NCI-H2227 treated with DMSO at 0.1 percent for 48 hours (cell line): ENCODE data around the gene MXRA7.
"Not testable (repeated sequence)": the region's sequence is repeated elsewhere in the genome, so short reads cannot be mapped to it uniquely, and the experiment has no call there.

ENCODE experiments used
- DNase-seq: peaks from one replicate; lab custom pipeline; 2025; lab: John Stamatoyannopoulos, UW

Gene MXRA7

GRCh38 chr17:76710863-76711611 is at the start of gene MXRA7:
TSS of gene MXRA7 (minus strand) at chr17:76710965. CDS start at chr17:76710946, 19 bp downstream.
- DNase-seq: peak; percentile 61

- DNase-seq: no peak
These were observed 47.8 kb upstream of the MXRA7 start for GRCh38 chr17:76758570-76758969.

GRCh38 chr17:76757256-76757655 is 46.5 kb upstream of the MXRA7 start:
- no peak for DNase-seq

GRCh38 chr17:76755285-76755684 is 44.5 kb upstream of the MXRA7 start:
- DNase-seq: no peak

GRCh38 chr17:76753061-76753961 is 42.5 kb upstream of the MXRA7 start:
- no peak for DNase-seq

- no peak for DNase-seq
These were observed 41.2 kb upstream of the MXRA7 start for GRCh38 chr17:76752006-76752405.

- DNase-seq: no peak
These were observed 40.7 kb upstream of the MXRA7 start for GRCh38 chr17:76751416-76751993.

GRCh38 chr17:76748657-76749056 is 37.9 kb upstream of the MXRA7 start:
- DNase-seq: no peak

- no peak for DNase-seq
These were observed 37.1 kb upstream of the MXRA7 start for GRCh38 chr17:76747716-76748363.

- not testable (repeated sequence) for DNase-seq
These were observed 35.0 kb upstream of the MXRA7 start for GRCh38 chr17:76745785-76746184.

GRCh38 chr17:76744747-76745146 is 34.0 kb upstream of the MXRA7 start:
- no peak for DNase-seq

- no peak for DNase-seq
These were observed 32.2 kb upstream of the MXRA7 start for GRCh38 chr17:76742958-76743357.

GRCh38 chr17:76740329-76741118 is 29.8 kb upstream of the MXRA7 start:
- DNase-seq: no peak

GRCh38 chr17:76739568-76740115 is 28.9 kb upstream of the MXRA7 start:
- not testable (repeated sequence) for DNase-seq

- DNase-seq: peak; percentile 42
These were observed 27.7 kb upstream of the MXRA7 start for GRCh38 chr17:76738468-76738850.

GRCh38 chr17:76737676-76738467 is 27.1 kb upstream of the MXRA7 start, which contains the start of gene MFSD11:
TSS of gene MFSD11 (plus strand) at chr17:76738119. CDS start at chr17:76738353, 234 bp downstream.
- DNase-seq: peak; percentile 97

GRCh38 chr17:76737082-76737675 is 26.4 kb upstream of the MXRA7 start, which contains the start of gene SRSF2:
TSS of gene SRSF2 (minus strand) at chr17:76737331. CDS start at chr17:76737160, 171 bp downstream.
- DNase-seq: peak; percentile 99

GRCh38 chr17:76736349-76737081 is 25.8 kb upstream of the MXRA7 start:
- peak; percentile 61 for DNase-seq
